Stimulated activated CD8-positive, alpha-beta memory T cell treated with anti-CD3 and anti-CD28 coated beads, Interleukin-12 subunit alpha, Interleukin-12 subunit beta, amount 100 ng/mL, for 24 hours (primary cell): ENCODE data around the gene DOCK2.

Source experiments
- DNase-seq: peaks from one replicate; pipeline ENCODE4 v3.0.0-alpha.2; 2020; ENCODE audit errors: extremely low read depth

Gene DOCK2

GRCh38 chr5:169904508-169904907, 267.4 kb downstream of the DOCK2 start:
- no peak for DNase-seq

DNA sequence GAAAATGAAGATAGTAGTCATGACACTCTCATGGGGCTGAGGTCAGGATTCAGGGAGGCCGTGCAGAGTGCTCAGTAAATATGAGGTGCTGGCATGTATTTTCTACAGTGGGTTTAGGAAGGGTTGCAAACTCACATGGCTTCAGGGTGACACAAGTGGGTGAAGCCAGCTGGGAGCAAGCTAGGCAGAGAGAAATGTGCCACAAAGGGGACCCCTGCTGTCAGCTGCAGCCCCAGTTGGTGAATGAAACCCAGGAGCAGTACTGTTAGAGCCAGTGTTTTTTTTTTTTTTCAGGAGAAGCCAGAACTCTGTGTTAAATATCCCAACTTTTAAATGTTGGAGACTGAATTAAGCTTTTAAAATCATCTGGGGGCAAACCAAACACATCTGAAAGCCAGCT, 267.9 kb downstream of the DOCK2 start:
- no peak for DNase-seq

- DNase-seq, result no peak
Observed at GRCh38 chr5:169906745-169907649, 269.9 kb downstream of the DOCK2 start.

GRCh38 chr5:169908864-169909263, 271.8 kb downstream of the DOCK2 start:
- no peak for DNase-seq

GRCh38 chr5:169909945-169910344, 272.9 kb downstream of the DOCK2 start:
- DNase-seq, result no peak

DNA sequence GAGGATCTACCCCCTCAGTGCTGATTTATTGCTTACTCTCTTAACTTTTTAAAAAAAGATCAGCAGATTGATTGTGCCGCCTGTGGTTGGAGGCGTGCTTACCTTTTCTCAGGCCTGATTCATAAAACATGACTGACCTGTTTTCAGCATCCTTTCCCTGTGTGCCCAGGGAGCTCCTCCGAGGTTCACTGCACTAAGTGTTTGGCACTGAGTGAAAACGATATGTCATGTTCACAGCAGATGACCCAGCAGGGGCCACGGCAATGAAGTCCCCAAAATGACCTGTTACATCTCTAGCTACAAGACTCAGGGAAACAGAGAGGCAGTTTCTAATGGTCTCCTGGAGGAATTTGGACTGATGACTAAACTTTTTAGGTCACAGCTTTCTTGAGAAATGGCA, 273.3 kb downstream of the DOCK2 start:
- no peak for DNase-seq

DNA sequence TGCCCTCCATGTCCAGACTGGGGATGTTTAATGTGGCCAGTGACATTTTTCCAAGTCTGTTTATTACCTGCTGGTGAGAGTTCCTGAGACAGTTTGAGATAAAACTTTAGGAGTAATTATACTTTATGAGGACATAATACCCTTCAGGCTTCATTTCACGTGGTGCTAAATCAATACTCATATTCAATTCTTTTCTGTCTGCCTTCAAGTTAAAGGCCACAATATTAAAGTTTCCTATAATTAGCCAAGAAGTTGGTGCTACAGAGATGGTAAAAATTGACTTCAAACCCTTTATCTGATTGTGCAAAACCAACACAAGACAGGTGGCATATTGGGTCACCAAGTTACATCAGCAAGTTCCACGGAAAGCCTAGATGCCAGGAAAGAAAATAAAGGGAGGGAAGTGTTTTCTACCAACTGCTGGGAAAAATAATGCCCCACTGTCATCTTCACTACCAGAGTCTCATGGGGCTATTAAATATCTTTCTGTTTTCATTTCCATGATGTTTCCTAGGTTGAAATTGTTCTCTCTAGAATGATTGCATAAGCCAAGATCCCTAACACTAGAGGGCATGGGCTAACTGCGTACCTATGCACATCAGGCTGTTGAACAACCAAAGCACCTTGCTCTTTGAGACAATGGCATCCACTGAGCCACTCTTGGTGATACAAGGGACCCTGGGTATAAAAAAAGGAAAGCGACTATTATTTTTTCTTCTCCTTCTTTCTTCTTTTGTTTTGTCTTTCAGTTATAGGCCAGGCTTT, 274.6 kb downstream of the DOCK2 start:
- DNase-seq, result no peak

GRCh38 chr5:169913479-169913878, 276.4 kb downstream of the DOCK2 start:
- no peak for DNase-seq

DNA sequence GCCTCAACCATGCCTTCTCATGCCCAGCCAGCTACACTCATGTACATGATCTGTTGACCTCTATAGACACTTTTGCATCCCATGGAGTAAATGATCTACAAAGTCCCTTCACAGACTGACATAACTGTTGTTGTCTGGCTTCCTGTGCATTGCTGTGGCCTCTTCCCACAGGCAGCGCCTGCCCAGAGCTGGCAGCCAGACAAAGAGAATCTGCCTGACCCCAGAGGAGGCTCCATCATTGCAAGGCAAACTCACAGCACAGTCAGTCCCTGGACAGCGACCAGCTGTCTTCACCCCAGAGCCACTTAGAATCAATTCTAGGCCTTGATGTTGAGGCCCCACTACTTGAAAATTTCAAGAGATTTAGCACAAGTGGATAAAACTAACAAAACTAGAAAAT, 277.7 kb downstream of the DOCK2 start:
- no peak for DNase-seq

DNA sequence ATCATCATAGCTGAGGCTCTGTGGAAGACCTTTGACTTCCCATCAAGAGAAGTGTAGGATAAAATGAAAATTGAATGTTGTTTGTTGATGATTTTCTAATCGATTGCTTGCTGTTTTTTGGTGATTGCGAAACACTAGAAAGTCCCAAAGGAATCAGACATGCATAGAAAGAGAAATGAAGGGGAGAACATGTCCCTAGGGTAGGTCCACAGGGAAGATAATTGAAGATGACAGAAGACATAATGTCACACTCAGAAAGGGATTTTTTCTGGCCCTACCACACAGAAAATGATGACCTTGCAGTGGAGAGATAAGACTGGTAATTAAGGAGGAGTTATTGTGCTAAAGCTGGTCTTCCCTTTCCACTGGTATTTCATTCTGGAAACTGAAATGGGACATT, 280.4 kb downstream of the DOCK2 start:
- DNase-seq, result no peak

- no peak for DNase-seq
Observed at GRCh38 chr5:169918228-169918627, 281.2 kb downstream of the DOCK2 start.

DNA sequence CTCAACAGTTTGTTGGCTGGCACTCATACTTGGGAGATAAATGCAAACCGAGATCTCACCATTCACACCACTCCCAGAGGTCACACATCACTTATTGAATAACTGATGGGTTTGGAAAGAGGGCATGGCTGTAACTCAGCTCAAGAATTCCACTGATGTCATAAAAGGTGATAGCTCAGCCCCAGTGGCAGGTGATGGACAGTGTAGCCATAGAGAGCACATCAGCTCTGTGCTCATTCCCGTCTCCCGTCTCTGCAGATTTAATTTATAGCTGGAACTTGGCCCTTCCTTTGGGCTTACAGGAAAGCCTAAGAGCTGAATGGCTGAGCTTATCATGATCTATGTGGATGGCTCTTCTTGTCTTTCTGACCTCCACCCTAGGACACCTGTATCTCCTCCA, 283.4 kb downstream of the DOCK2 start:
- DNase-seq, result no peak

GRCh38 chr5:169921384-169921783, 284.3 kb downstream of the DOCK2 start:
- no peak for DNase-seq

- DNase-seq, result no peak
Observed at GRCh38 chr5:169921949-169922348, 284.9 kb downstream of the DOCK2 start.

DNA sequence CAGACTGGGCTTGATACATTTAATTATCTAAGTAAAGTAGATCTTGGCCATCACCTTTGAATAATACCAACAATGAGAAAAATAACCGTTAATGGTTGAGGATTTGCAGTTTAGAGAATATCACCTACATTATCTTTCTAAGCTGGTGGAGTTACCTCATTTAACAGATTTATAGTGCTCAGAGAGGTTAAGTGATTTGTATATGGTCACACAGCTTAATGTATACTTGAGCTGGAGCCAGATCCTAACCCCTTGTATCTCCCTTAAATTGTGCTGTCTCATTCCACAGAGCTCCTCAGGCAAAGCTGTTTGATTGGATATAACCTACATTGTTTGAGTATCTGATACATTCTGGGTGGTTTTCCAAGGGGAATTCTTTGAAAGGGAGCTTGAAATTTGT, 285.4 kb downstream of the DOCK2 start:
- DNase-seq, result no peak

GRCh38 chr5:169923988-169924387, 286.9 kb downstream of the DOCK2 start:
- DNase-seq, result no peak

GRCh38 chr5:169933127-169933526, 296.1 kb downstream of the DOCK2 start:
- no peak for DNase-seq

GRCh38 chr5:169933616-169934015, 296.5 kb downstream of the DOCK2 start:
- no peak for DNase-seq

GRCh38 chr5:169934990-169935389, 297.9 kb downstream of the DOCK2 start:
- no peak for DNase-seq

- DNase-seq, result no peak
Observed at GRCh38 chr5:169935762-169936161, 298.7 kb downstream of the DOCK2 start.

DNA sequence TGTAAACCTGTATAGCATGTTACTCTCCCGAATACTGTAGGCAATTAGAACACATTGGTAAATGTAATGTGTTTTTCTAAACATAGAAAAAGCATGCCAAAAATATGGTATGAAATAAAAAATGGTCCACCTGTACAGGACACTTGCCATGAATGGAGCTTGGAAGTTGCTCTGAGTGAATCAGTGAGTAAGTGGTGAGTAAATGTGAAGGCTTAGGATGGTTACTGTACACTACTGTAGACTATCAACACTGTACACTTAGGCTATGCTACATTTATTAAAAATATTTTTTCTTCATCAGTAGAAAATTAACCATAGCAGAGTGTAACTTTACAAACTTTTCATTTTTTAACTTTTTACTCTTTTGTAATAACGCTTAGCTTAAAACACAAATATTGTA, 301.4 kb downstream of the DOCK2 start:
- DNase-seq, result no peak

GRCh38 chr5:169939731-169940130, 302.7 kb downstream of the DOCK2 start:
- DNase-seq, result no peak

- no peak for DNase-seq
Observed at GRCh38 chr5:169941542-169941941, 304.5 kb downstream of the DOCK2 start.
